HFFc6 (cell line): Measurements from ENCODE around the gene DNAJC5. TPM values are rescaled to one million over a fixed set of nuclear protein-coding genes. Genes with fewer than 3 reads are reported as not detected.

Experiments
- DNase-seq: peaks from one replicate; pipeline ENCODE4 v3.0.0-alpha.2; 2018
- H3K27ac Mint-ChIP-seq: 2 replicates; pipeline ENCODE4 v1.8.0; 2020; ENCODE audit warnings: mild to moderate bottlenecking, mixed read lengths
- H3K27me3 Mint-ChIP-seq: 2 replicates; pipeline ENCODE4 v1.8.0; 2021; ENCODE audit warnings: mild to moderate bottlenecking, moderate library complexity, mixed read lengths; ENCODE audit not compliant: insufficient read depth
- H3K36me3 Mint-ChIP-seq: 2 replicates; pipeline ENCODE4 v1.8.0; 2021; ENCODE audit warnings: low read depth, mixed read lengths
- H3K4me1 Mint-ChIP-seq: 2 replicates; pipeline ENCODE4 v1.8.0; 2020; ENCODE audit warnings: low read depth, mixed read lengths
- H3K4me3 Mint-ChIP-seq: 2 replicates; pipeline ENCODE4 v1.8.0; 2020; ENCODE audit warnings: mild to moderate bottlenecking, moderate library complexity, mixed read lengths
- H3K9me3 Mint-ChIP-seq: 2 replicates; pipeline ENCODE4 v1.8.0; 2020; ENCODE audit warnings: mild to moderate bottlenecking, mixed read lengths
- CTCF ChIP-seq: fragments of 200-600 bp; sonication (generic); IDR thresholded peaks from 2 replicates; pipeline ENCODE4 v1.5.0; 2021; ENCODE audit warnings: antibody characterized with exemption, mild to moderate bottlenecking
- total RNA-seq, 6 experiments: library from RNA; stranded (reverse); fragmentation: NEBNext Ultra II Directional; extraction: Animal tissue kit (Norgen Biotek cat#: 25700); gene quantifications; 2 replicates in 1 of 6; 3 replicates in 5 of 6; pipeline ENCODE4 v1.2.3, GENCODE V29; 2021

DNAJC5 gene
- total RNA-seq, 6 experiments from 2014 or later, result 52.0 to 65.8 (median 56.2) TPM

- no peak overlapping the region for H3K27ac Mint-ChIP-seq
- no peak for TF ChIP-seq CTCF
- H3K27me3 Mint-ChIP-seq, result peaks cover 8% of the 10 kb centered on the region; the same call in 1 of the 2 replicates
- DNase-seq, result no peak
- H3K36me3 Mint-ChIP-seq, result peaks cover 13% of the 10 kb centered on the region
- H3K9me3 Mint-ChIP-seq, result no peaks in the 10 kb centered on the region
- H3K4me3 Mint-ChIP-seq, result no peak overlapping the region
- peaks cover 26% of the 10 kb centered on the region for H3K4me1 Mint-ChIP-seq
These were observed 34.4 kb upstream of the DNAJC5 start for GRCh38 chr20:63860325-63861051.

GRCh38 chr20:63861365-63861934 lies 33.5 kb upstream of the DNAJC5 start, which contains the start of gene ABHD16B:
TSS of gene ABHD16B (plus strand) at chr20:63861498. CDS start at chr20:63861541, 43 bp downstream.
- Mint-ChIP-seq H3K9me3 (no peaks in the 10 kb centered on the region), H3K27me3 (0 out of 2 replicates have a peak, but pooled peaks cover 4% of the 10 kb centered on the region), H3K4me1 (peaks cover 33% of the 10 kb centered on the region), H3K4me3 (no peak within 1 kb of the TSS), H3K36me3 (peaks cover 22% of the 10 kb centered on the region), H3K27ac (no peak within 1 kb of the TSS)
- TF ChIP-seq CTCF, result no peak
- no peak for DNase-seq

- no peak overlapping the region for H3K4me3 Mint-ChIP-seq
- H3K36me3 Mint-ChIP-seq, result peaks cover 22% of the 10 kb centered on the region
- H3K27ac Mint-ChIP-seq, result no peak overlapping the region
- H3K4me1 Mint-ChIP-seq, result peaks cover 33% of the 10 kb centered on the region
- no peaks in the 10 kb centered on the region for H3K9me3 Mint-ChIP-seq
- no peak for TF ChIP-seq CTCF
- H3K27me3 Mint-ChIP-seq, result no peaks in the 10 kb centered on the region
- no peak for DNase-seq
These were observed 32.7 kb upstream of the DNAJC5 start for GRCh38 chr20:63861981-63862901.

- H3K27me3 Mint-ChIP-seq, result no peaks in the 10 kb centered on the region
- H3K4me1 Mint-ChIP-seq, result peaks cover 33% of the 10 kb centered on the region
- H3K9me3 Mint-ChIP-seq, result no peaks in the 10 kb centered on the region
- DNase-seq, result no peak
- peak overlapping the region; percentile 97 for H3K4me3 Mint-ChIP-seq
- H3K27ac Mint-ChIP-seq, result peak overlapping the region; percentile 99
- TF ChIP-seq CTCF, result no peak
- H3K36me3 Mint-ChIP-seq, result peaks cover 26% of the 10 kb centered on the region
These were observed 31.7 kb upstream of the DNAJC5 start for GRCh38 chr20:63863021-63863797.
